Activated gamma-delta T cell treated with anti-CD3 and anti-CD28 coated beads, Interleukin-2, amount 50 U/mL, for 16 hours (primary cell): ENCODE measurements around the gene C2CD4D.

Experiments
- DNase-seq: peaks from one replicate; pipeline ENCODE4 v3.0.0-alpha.2; 2020; ENCODE audit warnings: low read depth

C2CD4D gene

DNA sequence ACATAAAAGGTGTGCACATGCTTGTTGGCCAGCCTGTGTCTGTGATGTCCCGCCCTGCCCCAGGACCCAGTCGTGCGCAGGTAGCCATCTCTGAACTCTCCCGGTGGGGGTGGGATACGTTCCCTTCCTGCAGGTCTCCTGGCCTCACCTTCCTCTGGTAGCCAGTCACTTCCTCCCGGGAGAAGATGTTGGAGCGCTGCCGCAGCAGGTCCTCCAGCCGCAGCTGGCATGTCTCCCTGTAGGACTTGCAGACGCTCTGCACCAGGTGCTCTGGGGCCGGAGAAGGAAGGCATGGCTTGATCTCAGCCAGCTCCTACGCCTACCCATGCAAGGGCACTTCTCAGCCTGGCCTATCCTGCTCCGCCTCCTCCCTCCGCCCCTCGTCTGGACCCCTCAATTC lies 25.2 kb downstream of the C2CD4D start:
- no peak for DNase-seq

DNA sequence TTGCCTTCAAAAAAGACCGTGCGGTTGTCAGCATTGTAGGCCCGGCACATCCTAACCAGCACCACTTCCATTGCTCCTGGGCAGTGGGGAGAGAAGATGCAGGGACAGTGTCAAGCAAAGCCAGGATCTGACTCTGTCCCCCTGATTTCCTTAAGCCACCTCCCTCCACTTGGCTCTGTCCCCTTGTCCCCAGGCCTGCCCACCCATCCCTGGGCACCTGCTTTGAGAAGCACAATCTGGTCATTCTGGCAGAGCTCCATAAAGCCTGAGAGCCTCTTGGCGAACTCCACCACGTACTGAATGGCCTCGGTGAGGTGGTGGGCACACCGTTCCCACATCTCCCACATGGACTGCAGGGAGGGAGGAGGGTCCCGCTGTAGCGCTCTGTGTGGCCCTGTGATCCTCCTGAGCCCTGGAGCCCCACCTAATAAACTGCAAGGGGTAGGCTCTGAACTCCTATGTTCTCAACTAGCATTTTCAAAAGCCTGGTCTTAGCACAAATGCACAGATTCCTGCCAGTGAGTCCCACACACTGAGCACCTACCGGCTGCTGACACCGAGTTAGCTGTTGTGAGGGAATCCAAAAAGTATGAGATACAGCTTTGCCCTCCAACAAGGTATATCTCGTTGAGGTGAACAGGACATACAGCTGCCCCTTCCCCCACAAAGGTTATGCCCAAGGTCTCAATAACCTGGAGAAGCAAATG lies 26.2 kb downstream of the C2CD4D start:
- DNase-seq: no peak

DNA sequence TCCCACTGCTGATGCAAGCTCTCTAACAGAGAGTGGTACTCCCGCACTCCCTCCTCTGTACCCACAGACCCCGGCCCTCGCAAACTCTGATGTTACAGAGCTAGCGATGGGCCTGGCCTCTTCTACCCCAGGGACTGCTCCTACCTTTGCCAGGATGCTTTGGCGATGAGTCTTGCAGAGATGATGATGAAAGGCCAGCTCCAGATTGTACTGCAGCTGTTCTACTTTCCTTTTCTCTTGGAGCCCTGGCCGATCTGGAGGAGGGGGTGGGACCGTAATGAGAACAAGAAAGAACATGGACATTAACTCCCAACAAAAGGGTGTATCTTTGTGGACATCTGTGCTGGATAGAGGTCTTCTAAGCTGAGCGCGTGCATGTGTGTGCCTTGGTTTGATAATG lies 28.4 kb downstream of the C2CD4D start:
- DNase-seq: no peak

DNA sequence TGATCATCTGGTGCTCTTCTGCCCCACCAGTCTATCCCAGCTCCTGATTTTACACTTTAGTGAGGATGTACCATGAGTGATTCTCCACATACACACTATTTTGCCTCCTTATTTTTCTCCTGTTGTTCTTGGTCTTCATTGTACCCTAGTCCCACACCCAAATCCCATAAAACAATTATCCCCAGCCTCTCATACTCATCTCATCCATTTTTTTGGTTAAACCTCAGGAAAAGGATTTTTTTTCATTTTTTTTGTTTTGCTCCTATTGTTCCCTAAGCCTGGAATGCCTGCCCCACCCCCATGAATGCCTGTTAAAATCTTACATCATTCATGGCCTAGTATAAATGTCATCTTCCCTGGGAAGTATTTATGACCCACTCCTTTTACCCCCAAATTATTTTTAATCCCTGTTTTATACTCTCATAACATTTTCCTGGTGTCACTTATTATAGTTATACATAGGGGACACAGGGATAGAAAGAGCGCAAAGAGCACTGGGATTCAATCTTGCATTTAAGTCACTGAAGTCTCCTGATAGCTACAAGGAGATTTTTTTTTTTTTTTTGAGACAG lies 29.5 kb downstream of the C2CD4D start:
- DNase-seq: no peak

DNA sequence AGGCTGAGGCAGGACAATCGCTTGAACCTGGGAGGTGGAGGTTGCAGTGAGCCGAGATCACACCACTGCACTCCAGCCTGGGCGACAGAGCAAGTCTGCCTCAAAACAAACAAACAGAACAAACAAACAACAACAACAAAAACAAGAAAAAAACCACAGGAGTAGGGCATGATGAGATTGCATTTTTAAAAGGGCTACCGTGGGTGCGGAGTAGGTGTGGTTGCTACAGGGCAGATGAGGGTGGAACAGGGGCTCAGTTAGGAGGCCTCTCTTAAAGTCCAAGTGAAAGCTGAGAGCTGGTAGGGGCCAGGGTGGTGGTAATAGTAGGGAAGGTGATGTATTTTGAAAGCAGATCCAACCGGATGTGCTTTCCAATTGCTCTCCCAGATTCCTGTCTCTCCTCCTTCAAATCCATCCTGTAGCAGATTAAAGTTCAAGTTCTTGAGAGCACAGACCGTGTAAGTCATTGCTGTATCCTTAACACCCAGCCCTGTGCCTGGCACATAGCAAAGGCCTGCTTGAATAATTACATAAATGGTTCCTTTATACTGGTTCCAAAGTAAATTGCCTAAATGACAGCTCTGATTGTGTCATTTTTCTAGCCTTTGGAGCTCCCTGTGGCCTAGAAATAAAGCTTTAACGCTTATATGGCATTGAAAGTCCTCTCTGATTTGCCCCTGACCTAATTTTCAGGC lies 30.2 kb downstream of the C2CD4D start:
- no peak for DNase-seq

DNA sequence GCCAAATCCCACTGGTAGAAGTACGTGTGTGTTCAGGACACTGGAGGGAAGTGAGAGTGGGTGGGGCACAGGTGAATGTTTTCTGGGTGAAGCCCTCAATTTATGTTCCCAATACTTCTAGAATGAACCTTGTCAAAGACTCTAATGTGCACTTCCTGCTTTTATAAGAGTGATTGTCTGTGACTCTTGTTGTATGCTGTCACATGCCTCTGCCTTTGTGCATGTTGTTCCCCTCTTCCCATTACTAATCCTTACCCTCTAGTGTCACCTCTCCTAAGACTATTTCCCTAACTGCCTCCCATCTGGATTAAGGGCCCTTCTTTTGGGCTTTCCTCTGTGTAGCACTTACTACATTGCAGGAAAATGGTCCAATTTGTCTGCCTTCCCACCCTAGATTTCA lies 31.9 kb downstream of the C2CD4D start:
- no peak for DNase-seq

DNA sequence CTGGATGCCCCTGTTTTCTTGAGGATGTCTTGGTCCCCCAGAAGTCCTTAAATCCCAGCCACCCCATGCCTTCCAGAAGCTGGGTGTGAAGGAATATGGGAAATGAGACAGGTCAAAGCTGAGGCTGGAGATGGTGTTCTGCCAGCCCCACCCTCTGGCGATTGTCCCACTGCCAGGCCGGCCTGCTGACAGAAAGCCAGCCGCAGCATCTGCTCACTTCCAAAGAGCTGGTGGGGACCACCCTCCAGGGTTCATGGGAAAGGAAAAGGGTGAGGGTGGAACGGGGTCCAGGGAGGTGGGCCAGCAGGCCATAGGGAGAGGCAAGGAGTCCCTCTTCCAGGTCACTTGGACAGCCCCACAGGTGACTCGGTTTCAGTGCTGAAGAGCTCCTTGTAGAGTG lies 32.5 kb downstream of the C2CD4D start:
- no peak for DNase-seq

DNA sequence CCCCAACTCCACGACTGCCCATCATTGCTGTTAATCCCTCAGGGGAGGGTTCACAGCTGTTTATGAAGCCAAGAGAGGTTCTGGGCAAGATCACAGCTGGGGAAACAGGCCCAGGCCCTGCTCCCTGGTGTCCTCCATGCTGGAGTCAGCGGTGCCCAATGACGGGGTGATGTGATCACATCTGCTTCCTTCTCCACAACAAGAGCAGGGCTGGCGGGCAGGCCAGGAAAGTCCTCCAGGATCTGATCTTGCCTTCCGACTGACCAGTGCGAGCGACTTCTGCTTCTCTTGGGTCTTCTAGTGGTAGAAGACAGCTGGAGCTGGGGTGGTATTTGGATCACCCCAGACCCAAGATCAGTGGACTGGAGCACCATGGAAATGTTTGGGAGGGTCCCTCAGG lies 33.5 kb downstream of the C2CD4D start:
- DNase-seq: no peak

DNA sequence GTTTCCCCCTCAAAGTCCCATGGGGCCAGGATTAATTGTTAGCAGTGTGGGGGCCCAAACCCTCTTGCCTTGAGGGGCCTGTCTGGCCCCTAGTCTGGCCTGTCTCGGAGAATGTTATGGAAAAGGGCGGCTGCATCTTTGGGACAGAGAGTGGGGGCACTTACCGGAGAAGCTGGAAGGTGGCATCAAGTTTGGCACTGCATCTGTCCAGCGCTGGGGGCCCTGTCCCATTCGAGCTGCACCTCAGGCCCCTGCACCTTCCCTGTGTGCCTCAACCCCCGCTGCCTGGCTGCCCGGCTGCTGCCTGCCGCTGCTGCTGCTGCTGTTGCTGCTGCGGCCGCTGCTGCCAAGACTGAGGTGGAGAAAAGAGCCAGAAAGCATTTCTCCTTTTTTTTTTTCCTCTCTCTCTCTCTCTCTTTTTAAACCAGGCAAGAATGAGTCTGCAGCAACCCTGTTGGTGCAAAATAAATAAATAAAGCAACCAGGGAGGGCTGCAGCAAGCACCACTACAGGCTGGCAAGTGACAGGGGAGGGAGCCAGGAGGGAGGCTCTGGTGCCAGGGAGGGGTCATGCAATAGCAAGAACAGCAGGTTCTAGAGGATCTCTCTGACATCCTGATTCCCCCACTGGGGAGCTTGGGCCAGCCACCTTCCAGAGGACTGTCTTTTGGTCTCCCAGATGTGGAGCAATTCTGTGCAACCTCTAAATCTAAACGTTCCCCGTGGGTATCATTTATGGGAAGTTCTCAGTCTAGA lies 34.4 kb downstream of the C2CD4D start, which contains the start of gene LINGO4:
TSS of gene LINGO4 (minus strand) at position 354 of the 755 bp plus-strand sequence. CDS start 2,715 bp downstream, outside the sequence.
- DNase-seq: no peak

DNA sequence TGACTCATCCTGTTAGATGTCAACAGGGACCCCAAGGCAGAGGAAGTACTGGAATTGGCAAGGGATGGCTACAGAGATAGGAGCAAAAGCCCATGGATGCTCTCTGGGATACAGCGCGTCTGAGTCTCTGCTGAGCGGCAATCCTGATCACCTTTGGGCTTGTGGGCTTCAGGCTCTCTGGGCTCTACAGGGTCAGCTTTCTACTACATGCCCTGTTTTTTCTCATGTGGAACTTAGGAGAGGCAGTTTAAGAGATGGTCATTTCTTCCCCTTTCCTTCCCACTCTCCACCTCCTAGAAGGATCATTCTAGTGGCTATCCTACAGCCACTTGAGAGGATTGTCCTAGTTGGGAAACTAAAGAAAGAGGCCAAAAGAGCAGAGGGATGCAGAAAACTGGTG lies 35.7 kb downstream of the C2CD4D start:
- no peak for DNase-seq

DNA sequence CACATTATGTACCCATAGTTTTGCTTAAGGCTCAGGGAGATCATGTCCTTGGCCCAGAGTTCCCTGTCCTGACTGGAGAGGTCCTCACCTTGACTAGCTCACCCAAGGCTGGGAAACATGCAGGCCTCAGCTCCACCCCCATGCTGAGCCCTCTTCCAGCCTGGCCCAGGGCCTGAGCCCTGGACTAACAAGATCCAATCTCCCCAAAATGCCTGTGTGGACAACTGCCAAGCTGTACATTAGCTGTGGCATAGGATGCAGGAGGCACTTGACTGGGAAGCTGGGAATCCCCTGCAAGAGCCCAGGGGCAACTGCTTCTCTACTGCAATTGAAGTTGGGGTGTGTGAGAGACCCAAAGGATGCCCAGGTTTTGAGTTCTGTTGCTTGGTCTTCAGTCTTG lies 36.5 kb downstream of the C2CD4D start:
- no peak for DNase-seq

DNA sequence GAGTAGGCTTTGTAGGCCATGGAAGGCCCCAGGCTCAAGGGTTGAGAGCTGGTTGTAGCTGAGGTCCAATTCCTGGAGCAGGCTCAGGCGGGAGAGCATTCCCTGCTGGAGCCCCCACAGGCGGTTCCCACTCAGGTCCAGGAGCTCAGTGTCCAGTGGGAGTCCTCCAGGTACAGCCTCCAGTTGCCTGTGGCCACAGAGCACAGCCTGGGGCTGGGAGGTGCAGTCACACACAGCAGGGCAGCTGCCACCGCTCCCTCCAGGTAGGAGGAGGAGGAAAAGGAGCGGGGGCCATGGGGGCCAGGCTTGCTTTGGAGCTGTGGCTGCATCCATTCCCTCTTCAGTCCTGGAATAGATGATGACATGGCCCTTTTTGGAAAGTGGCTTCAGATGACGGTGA lies 37.2 kb downstream of the C2CD4D start:
- DNase-seq: no peak

DNA sequence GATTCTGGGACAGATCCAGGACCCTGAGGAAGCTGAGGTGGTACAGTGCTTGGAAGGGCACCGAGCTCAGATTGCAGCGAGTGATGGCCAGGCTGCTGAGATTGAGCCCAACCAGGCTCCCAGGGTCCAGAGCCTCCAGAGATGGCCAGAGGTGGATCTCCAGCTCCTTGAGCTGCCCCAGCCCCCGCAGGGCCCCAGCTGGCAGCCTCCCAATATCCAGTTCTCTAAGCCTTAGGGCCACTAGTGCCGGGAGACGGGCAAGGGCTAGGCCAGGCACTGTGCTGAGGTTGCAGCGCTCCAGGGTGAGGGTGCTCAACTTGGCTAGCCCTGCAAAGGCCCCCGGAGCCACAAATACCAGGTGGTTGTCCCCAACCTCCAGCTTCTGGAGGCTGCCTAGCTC lies 37.8 kb downstream of the C2CD4D start:
- no peak for DNase-seq

DNA sequence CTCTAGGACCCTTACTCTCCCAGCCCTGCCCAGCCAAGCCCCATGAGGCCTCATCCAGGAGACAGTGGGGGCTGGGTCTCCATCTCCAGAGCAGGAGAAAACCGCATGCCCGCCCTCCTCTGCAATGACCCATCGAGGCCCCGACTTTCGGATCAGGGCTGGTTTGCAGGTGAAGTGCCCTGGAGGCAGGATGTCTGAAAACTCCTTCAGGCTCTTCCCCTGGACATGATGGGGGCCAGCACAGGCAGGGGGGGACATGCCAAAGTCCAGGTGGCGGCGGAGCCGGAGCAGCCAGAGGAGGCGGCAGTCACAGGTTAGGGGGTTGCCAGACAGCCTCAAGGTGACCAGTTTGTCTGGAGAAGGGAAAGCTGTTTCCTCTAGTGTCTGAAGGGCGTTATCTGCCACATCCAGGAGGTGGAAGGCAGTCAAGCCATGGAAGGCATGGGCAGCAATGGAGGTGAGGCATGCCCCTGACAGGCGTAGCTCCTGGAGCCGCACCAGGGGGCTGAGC lies 38.3 kb downstream of the C2CD4D start:
- DNase-seq: no peak

DNA sequence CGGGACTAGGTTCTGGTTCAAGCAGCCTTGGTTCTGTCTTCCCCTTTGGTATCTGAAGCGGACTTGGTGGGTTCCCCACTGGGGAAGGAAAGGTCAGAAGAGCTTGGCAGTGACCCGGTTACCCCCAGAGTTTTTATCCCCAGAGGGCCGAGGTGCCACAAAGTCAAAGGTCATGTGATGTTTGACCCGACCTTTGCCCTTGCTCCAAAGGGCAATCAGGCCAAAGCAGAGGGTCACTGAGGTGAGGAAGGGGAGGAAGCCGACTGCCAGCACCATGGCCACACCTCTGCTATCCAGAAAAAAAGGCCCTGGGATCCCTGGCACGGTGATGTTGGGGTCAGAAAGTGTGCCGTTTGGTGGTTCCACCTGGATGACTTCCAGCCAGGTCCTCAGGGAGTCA lies 38.8 kb downstream of the C2CD4D start:
- DNase-seq: no peak

DNA sequence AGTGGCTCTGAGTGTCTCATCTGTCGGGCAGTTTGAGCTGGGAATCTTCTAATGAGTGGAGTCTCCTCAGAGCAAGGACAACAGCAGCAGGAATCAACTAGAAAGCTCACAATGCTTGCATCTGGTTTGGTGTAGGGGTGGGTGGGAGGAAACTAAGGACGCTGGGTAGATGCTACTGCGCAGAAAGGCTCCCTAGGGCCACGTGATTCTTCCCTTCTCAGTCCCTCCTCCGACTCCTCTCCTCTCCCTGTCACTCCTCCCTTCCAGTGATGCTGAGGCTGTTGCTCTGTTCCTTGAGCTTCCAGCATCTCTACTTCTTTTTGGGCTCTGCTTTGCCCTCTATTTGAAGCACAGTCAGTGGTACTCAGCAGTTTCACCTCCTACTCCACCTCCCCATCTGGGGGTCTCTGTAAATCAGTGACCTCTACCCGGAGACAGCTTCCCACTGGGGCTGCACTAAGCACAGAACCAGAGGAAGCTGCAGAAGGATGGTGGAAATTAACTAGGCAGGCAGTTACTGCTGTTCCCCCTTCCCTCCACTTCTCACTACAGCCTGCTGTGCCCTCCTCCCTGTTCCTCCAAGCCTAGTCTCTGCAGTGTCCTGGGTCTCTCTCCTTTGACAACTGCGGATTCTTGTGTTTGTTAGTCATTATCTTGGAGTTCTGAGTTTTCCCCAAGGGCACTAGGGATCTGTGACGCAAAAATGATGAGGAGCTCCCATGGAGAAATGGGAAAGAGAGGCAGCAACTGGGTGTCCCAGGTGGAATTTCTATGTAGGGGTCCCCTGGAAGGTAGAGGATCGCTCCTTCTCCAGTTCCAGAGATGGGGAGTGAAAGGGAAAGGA lies 40.2 kb downstream of the C2CD4D start:
- DNase-seq: no peak

DNA sequence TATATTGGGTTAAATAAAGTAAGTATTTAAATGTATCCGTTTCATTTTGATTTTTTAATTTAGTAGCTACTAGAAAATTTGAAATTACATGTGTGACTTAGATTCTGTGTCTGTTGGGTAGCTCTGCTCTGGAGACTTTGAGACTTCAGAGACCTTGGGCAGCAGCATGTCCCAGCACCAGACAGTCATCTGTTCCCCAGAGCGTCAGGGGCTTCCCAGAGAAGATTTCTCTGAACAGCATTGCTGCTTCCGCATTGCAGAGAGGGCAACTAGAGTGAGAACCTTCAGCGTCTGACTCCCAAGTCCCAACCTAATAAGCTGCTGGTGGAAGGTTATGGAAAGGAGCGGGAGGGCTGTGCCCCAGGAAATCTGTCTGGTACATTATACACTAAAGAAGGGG lies 41.0 kb downstream of the C2CD4D start:
- DNase-seq: no peak

DNA sequence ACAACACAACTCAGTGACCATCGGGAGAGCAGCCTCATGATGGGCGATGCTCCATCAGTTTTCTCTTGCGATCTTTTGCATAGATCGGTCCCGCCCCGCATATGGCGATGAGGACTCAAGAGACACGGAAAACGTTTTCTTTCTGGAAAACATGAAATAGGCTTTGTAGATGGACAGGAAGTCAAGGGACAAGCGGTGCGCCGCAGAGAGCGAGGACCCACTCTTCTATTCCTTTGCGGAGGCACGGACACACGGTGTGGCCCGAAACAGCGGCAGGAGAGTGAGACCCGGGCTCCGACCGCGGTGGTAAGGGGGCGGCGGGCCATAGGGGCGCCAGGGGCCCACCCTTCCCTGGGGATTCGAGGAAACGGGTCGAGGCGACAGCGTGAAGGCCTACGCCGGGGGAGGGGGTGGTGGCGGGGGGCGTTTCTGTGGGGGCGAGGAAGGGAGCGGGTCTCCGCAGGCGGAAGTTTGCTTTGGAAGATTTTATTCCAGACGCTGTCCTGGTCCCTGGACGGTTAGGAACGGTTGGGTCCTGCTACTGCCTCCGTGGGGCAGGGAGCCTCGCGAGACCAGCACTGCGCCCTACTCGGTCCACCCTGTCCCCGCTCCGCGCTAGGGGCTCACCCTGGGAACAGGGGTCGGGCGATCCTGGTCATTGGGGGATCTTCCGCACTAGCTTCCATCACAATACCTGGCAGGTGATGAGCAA lies 48.5 kb downstream of the C2CD4D start:
- DNase-seq: no peak

DNA sequence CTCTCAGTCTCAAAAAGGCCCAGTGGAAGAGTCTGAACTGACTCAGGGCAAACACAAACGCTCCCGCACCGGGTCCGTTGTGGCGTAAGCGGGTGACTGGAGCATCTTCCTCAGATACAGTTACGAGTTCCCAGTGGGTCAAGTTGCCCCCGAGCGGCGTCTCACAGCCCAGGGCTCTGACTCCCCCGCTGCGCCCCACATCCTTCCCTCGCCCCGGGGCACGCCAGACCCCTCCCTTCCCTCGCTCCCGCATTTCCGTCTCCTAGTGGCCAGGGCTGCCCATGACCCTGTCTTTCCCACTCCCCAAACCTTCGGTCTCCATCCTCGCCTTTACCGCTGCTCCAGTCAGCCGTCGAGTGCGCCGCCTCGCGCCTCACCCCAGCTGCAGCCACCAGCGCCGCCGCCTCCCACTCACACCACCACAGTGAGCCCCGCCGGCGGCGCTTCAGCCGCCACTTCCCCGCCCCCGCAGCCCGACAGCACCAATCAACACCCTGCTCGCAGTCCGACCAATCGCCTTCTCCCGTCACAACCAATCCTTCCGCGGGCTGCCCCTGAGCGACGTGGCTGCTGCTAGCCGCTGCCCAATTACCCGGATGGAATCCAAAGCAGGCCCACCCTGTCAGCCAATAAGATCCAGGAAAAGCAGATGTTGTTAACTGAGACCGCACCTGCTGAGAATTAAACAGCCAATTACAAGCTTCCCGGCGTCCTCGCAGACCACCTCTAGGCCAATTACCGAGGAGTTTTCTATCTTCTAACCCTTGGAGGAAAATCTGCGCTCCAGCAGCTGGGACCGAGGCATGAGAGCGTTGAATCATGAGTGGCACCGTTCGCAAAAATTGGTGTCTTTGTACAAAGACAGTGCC lies 49.3 kb downstream of the C2CD4D start, which contains the start of gene TDRKH:
TSS of gene TDRKH (minus strand) at position 430 of the 869 bp plus-strand sequence. CDS start 7,478 bp downstream, outside the sequence.
- peak; percentile 98 for DNase-seq
